Measurements from ENCODE around the gene USP47. TPM values are rescaled to one million over a fixed set of nuclear protein-coding genes. Genes with fewer than 3 reads are reported as not detected.

The USP47 gene
- total and polyA plus RNA-seq, 2 of the 13 experiments (the other 11 are each of a cell fraction or from before 2014, with no cell fraction given) = 12.2 to 52.7 TPM

GRCh38 chr11:11841723-11842420 is at the start of gene USP47 (continued):
- no peak for TF ChIP-seq RERE (CRISPR knock-in tag; IDR thresholded peaks at IDR 0.05; ENCODE audit: low read depth)
- no peak; the same call in 1 of the 2 replicates for TF ChIP-seq ZNF839 (CRISPR knock-in tag; IDR thresholded peaks at IDR 0.05; ENCODE audit: borderline replicate concordance)
- TF ChIP-seq SALL2 (CRISPR knock-in tag; IDR thresholded peaks at IDR 0.05) = peak; percentile 33; the same call in 1 of the 2 replicates
- TF ChIP-seq RARA (CRISPR knock-in tag; IDR thresholded peaks at IDR 0.05) = peak; percentile 26; the same call in 1 of the 2 replicates
- peak; percentile 13; the same call in 1 of the 2 replicates for TF ChIP-seq SOX5 (CRISPR knock-in tag; IDR thresholded peaks at IDR 0.05; ENCODE audit: borderline replicate concordance)
- TF ChIP-seq ZBTB25 (CRISPR knock-in tag; IDR thresholded peaks at IDR 0.05) = peak; percentile 78
- TF ChIP-seq TOPORS (CRISPR knock-in tag; IDR thresholded peaks at IDR 0.05) = no peak
- peak; percentile 90 for TF ChIP-seq ZNF501 (CRISPR knock-in tag; IDR thresholded peaks at IDR 0.05)
- TF ChIP-seq ZNF761 (CRISPR knock-in tag; conservative IDR thresholded peaks at IDR 0.05) = peak; percentile 65; the same call in 1 of the 2 replicates
- peak; percentile 89 for TF ChIP-seq ZNF883 (CRISPR knock-in tag; IDR thresholded peaks at IDR 0.05; ENCODE audit: not compliant biosample characterization)
- no peak for TF ChIP-seq ZNF841 (CRISPR knock-in tag; IDR thresholded peaks at IDR 0.05; ENCODE audit: borderline replicate concordance)
- no peak for TF ChIP-seq PHF21A (CRISPR knock-in tag; IDR thresholded peaks at IDR 0.05)
- TF ChIP-seq CREM (IDR thresholded peaks at IDR 0.05) = no peak; the same call in 1 of the 2 replicates
- TF ChIP-seq CREM (CRISPR knock-in tag; IDR thresholded peaks at IDR 0.05) = 0 out of 2 replicates have a peak, but pooled peaks have one; percentile 16
- peak; percentile 76; the same call in 1 of the 2 replicates for TF ChIP-seq ZNF678 (CRISPR knock-in tag; IDR thresholded peaks at IDR 0.05)
- peak; percentile 70; the same call in 1 of the 2 replicates for TF ChIP-seq ZMYM2 (CRISPR knock-in tag; IDR thresholded peaks at IDR 0.05)
- no peak for TF ChIP-seq FOXA1 (IDR thresholded peaks at IDR 0.05)
- 0 out of 2 replicates have a peak, but pooled peaks have one; percentile 23 for TF ChIP-seq FOXA1 (CRISPR knock-in tag; IDR thresholded peaks at IDR 0.05)
- no peak for TF ChIP-seq TP53 (CRISPR knock-in tag; conservative IDR thresholded peaks at IDR 0.05)
- TF ChIP-seq ZBTB39 (CRISPR knock-in tag; IDR thresholded peaks at IDR 0.05) = peak; percentile 12; the same call in 1 of the 2 replicates
- no peak for TF ChIP-seq GTF2F1 (IDR thresholded peaks at IDR 0.05; ENCODE audit: low read length)
- TF ChIP-seq ZNF260 (CRISPR knock-in tag; IDR thresholded peaks at IDR 0.05; ENCODE audit: borderline replicate concordance, low read depth) = no peak
